ENCODE measurements around the gene ME2.

The ME2 gene

DNA sequence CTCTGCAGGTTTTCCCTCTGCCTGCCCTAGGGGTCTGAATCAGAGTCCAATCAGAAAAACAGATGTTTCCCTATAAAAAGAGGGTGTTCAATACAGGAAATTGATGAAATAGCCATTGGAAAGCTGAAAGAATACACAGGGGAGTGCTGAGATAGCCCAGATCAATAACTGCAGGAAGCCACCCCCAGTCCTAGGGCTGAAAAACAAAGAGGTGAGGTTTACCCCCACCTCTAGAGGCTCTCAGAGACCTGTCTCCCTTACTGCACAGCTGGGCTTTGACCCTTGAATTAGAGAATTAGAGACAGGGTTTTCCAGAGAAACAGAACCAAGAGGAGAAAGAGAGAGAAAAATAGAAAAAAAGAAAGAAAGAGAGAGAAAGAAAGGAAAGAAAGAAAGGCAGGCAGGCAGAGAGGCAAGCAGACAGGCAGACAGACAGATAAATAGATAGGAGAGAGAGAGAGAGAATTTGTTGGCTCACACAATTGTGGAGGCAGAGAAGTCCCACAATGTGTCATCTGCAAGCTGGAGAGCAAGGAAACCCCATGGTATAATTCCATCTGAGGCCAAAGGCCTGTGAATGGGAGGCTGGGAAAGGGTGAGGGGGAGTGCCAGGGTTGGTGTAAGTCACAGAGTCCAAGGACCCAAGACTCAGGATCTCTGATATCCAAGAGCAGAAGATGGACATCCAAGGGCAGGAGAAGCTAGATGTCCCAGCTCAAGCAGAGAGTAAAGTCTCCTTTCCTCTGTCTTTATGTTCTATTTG lies 18.9 kb upstream of the ME2 start:
- DNase-seq (ENCODE audit: insufficient read length, low spot score) (no peak), FAIRE-seq (no peak)
- TF ChIP-seq SPI1 (IDR thresholded peaks at IDR 0.05; ENCODE audit: low read depth, low read length) (no peak), POU2F2 (IDR thresholded peaks at IDR 0.05; ENCODE audit: low read depth, low read length) (no peak), POLR2AphosphoS5 (IDR thresholded peaks at IDR 0.05; ENCODE audit: low read depth, low read length) (no peak), POLR2A (IDR thresholded peaks at IDR 0.05; ENCODE audit: low read depth, low read length) (no peak), PAX5 (IDR thresholded peaks at IDR 0.05; ENCODE audit: insufficient read depth, low read length, severe bottlenecking) (no peak), TAF1 (IDR thresholded peaks at IDR 0.05; ENCODE audit: low read depth, low read length) (no peak)

DNA sequence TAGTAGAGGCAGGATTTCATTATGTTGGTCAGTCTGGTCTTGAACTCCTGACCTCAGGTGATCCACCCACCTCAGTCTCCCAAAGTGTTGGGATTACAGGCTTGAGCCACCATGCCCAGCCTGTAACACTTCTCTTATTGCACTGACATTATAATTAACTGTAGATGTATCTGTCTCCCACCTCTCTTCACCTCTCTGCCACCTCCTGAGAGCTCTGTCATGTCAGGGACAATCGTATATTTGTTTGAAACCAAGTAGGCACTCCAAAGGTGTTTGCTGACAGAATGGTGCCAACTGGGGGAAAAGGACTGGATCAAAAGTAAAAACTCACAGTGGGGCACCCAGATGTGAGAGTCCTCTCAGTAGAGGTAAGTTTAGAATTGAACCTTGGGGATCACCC lies 17.3 kb upstream of the ME2 start:
- DNase-seq (ENCODE audit: insufficient read length, low spot score) (no peak), FAIRE-seq (no peak)
- TF ChIP-seq PAX5 (IDR thresholded peaks at IDR 0.05; ENCODE audit: insufficient read depth, low read length, severe bottlenecking): no peak
- TF ChIP-seq POU2F2 (IDR thresholded peaks at IDR 0.05; ENCODE audit: low read depth, low read length): no peak
- TF ChIP-seq POLR2A (IDR thresholded peaks at IDR 0.05; ENCODE audit: low read depth, low read length): no peak
- TF ChIP-seq SPI1 (IDR thresholded peaks at IDR 0.05; ENCODE audit: low read depth, low read length): no peak
- no peak for TF ChIP-seq POLR2AphosphoS5 (IDR thresholded peaks at IDR 0.05; ENCODE audit: low read depth, low read length)
- TF ChIP-seq TAF1 (IDR thresholded peaks at IDR 0.05; ENCODE audit: low read depth, low read length): no peak

DNA sequence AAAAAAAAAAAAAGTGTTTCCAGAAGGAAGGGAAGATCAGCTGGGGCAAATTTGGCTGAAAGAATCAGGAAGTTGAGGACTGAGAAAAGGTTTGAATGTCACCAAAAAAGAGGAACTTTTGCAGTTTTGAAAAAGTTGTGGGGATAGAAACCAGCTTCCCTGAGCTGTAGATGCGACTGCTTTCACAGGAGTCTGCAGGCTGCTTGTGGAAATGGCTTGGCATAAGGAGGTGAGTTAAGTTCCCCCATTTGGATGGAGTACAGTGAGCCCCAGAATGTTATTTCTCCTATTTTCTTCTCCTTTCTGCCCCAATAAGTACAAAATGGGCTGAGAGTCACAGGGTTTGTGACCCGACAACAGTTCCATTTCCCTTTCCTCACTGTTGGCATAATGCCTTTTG lies 16.5 kb upstream of the ME2 start:
- no peak for TF ChIP-seq PAX5 (IDR thresholded peaks at IDR 0.05; ENCODE audit: insufficient read depth, low read length, severe bottlenecking)
- TF ChIP-seq TAF1 (IDR thresholded peaks at IDR 0.05; ENCODE audit: low read depth, low read length): no peak
- no peak for TF ChIP-seq POU2F2 (IDR thresholded peaks at IDR 0.05; ENCODE audit: low read depth, low read length)
- no peak for TF ChIP-seq POLR2AphosphoS5 (IDR thresholded peaks at IDR 0.05; ENCODE audit: low read depth, low read length)
- TF ChIP-seq SPI1 (IDR thresholded peaks at IDR 0.05; ENCODE audit: low read depth, low read length): no peak
- TF ChIP-seq POLR2A (IDR thresholded peaks at IDR 0.05; ENCODE audit: low read depth, low read length): no peak
- FAIRE-seq (peak; percentile 35), DNase-seq (ENCODE audit: insufficient read length, low spot score) (no peak)

DNA sequence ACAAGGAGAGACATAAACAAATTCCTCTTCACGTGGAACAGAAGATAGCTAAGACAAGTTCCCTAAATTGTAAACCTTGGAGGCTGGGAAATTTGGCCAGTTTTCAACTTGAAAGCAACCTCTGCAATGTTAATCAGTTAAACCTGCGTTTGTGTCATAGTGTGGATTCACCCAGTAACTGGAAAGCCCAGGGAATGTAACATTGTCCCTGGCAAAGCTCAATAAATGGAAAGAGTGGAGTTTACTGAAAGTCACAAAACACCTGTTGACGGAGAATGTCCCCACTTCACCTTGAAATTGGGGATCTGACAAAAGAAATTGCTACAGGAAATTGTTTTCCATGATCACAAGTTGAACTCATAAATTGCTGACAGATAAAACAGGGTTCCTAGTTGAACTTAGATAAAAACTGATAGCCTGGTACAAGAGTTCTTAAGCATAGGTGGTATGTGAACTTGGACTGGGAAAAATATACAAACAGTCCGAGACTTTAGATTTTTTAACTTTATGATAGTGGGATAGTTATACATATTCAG lies 15.0 kb upstream of the ME2 start:
- DNase-seq (ENCODE audit: insufficient read length, low spot score): no peak
- FAIRE-seq: no peak
- TF ChIP-seq POU2F2 (IDR thresholded peaks at IDR 0.05; ENCODE audit: low read depth, low read length) (no peak), POLR2AphosphoS5 (IDR thresholded peaks at IDR 0.05; ENCODE audit: low read depth, low read length) (no peak), SPI1 (IDR thresholded peaks at IDR 0.05; ENCODE audit: low read depth, low read length) (no peak), TAF1 (IDR thresholded peaks at IDR 0.05; ENCODE audit: low read depth, low read length) (no peak), PAX5 (IDR thresholded peaks at IDR 0.05; ENCODE audit: insufficient read depth, low read length, severe bottlenecking) (no peak), POLR2A (IDR thresholded peaks at IDR 0.05; ENCODE audit: low read depth, low read length) (no peak)

DNA sequence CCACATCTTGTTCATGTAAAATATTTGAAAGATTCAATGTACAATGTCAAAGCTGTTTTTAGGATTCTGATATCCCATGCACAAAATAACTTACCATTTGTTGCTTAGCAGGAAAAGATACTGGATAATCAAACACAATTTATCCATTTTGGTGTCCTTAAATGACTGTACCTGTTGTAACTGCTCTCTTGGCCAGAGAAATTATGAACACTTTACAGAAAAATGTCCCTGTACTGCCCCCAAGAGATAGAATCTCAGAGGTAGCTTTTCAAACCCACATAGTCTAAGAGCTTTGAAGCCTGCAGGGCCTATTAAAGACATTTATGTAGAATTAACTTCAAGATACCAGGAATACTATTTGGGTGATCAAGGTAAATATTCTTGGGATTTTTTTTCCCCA lies 12.2 kb upstream of the ME2 start:
- FAIRE-seq (peak; percentile 5), DNase-seq (ENCODE audit: insufficient read length, low spot score) (no peak)
- TF ChIP-seq PAX5 (IDR thresholded peaks at IDR 0.05; ENCODE audit: insufficient read depth, low read length, severe bottlenecking) (no peak), POU2F2 (IDR thresholded peaks at IDR 0.05; ENCODE audit: low read depth, low read length) (no peak), TAF1 (IDR thresholded peaks at IDR 0.05; ENCODE audit: low read depth, low read length) (no peak), POLR2A (IDR thresholded peaks at IDR 0.05; ENCODE audit: low read depth, low read length) (no peak), POLR2AphosphoS5 (IDR thresholded peaks at IDR 0.05; ENCODE audit: low read depth, low read length) (no peak), SPI1 (IDR thresholded peaks at IDR 0.05; ENCODE audit: low read depth, low read length) (no peak)

DNA sequence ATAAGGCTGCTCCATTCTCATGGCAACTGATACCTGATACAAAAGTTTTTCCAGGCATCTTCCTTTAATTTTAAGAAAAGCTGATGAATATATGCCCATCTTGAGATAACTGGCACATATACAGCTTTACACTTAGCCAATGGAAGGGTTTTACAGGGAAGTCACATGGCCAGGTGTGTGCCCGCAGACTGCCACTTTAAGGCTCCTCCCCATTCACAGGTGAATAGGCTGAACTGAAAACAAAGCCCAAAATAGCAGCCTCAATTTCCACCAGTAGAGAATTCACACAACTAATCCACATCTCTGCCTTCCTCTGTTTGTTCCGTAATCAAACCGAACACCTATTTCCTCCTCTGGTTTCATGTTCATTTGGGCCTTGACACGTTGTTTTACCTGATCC lies 9.8 kb upstream of the ME2 start:
- DNase-seq (ENCODE audit: insufficient read length, low spot score) (no peak), FAIRE-seq (no peak)
- TF ChIP-seq POLR2A (IDR thresholded peaks at IDR 0.05; ENCODE audit: low read depth, low read length) (no peak), POLR2AphosphoS5 (IDR thresholded peaks at IDR 0.05; ENCODE audit: low read depth, low read length) (no peak), POU2F2 (IDR thresholded peaks at IDR 0.05; ENCODE audit: low read depth, low read length) (no peak), TAF1 (IDR thresholded peaks at IDR 0.05; ENCODE audit: low read depth, low read length) (no peak), PAX5 (IDR thresholded peaks at IDR 0.05; ENCODE audit: insufficient read depth, low read length, severe bottlenecking) (no peak), SPI1 (IDR thresholded peaks at IDR 0.05; ENCODE audit: low read depth, low read length) (no peak)

DNA sequence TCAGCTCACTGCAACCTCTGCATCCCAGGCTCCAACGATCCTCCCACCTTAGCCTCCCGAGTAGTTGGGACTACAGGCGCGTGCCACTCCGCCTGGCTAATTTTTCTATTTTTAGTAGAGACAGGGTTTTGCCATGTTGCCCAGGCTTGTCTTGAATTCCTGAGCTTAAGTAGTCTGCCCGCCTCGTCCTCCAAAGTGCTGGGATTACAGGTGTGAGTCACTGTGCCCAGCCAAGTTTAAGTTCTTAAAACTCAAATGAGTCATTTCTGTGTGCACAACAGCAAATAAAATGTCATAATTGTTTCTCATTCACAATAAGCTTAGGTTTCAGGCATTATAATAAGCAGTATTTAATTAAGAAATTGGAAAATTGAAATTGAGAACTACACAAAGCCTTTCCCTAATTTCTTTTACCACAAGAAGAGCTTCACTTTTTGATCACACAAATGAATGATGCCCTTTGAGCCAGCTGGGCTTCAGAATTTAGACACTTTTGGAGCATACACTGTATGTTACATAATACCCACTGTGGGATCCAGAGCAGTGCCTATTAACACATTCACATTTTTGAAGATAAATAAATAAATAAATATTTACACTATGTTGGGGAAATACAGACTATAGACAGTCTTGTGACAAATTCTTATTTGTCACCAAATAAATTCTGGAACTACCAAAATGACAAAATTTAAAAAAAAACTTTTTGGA lies 8.6 kb upstream of the ME2 start:
- FAIRE-seq (no peak), DNase-seq (ENCODE audit: insufficient read length, low spot score) (no peak)
- TF ChIP-seq SPI1 (IDR thresholded peaks at IDR 0.05; ENCODE audit: low read depth, low read length) (no peak), PAX5 (IDR thresholded peaks at IDR 0.05; ENCODE audit: insufficient read depth, low read length, severe bottlenecking) (no peak), POU2F2 (IDR thresholded peaks at IDR 0.05; ENCODE audit: low read depth, low read length) (no peak), POLR2AphosphoS5 (IDR thresholded peaks at IDR 0.05; ENCODE audit: low read depth, low read length) (no peak), TAF1 (IDR thresholded peaks at IDR 0.05; ENCODE audit: low read depth, low read length) (no peak), POLR2A (IDR thresholded peaks at IDR 0.05; ENCODE audit: low read depth, low read length) (no peak)

- FAIRE-seq (no peak), DNase-seq (ENCODE audit: insufficient read length, low spot score) (no peak)
- no peak for TF ChIP-seq TAF1 (IDR thresholded peaks at IDR 0.05; ENCODE audit: low read depth, low read length)
- TF ChIP-seq POLR2A (IDR thresholded peaks at IDR 0.05; ENCODE audit: low read depth, low read length): no peak
- no peak for TF ChIP-seq POLR2AphosphoS5 (IDR thresholded peaks at IDR 0.05; ENCODE audit: low read depth, low read length)
- no peak for TF ChIP-seq POU2F2 (IDR thresholded peaks at IDR 0.05; ENCODE audit: low read depth, low read length)
- TF ChIP-seq PAX5 (IDR thresholded peaks at IDR 0.05; ENCODE audit: insufficient read depth, low read length, severe bottlenecking): no peak
- no peak for TF ChIP-seq SPI1 (IDR thresholded peaks at IDR 0.05; ENCODE audit: low read depth, low read length)
Observed at GRCh38 chr18:50871846-50872245, 7.1 kb upstream of the ME2 start.

DNA sequence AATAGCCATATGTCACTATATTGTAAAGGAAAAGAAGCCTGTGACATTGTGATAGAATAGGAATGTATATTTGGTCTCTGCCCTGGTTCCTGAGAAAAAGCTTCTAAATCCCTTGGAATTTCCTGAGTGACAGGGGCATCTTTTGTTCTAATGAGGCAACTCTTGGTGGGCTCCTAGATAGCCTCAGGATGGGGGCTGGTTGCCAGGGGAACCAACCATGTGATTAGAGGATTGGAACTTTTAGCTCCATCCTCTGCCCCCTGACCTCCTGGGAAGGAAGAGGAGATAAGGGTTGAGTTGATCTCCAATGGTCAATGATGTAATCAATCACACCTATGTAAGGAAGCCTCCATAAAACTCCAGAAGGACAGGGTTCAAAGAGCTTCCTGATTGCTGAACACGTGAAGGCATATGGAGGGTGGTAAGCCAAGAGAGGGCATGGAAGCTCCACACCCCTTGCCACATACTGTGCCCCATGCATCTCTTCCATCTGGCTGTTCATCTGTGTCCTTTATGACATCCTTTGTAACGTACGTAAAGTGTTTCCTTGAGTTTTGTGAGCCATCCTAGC lies 2.9 kb upstream of the ME2 start:
- peak; percentile 68 for FAIRE-seq

More for the DNA sequence above, 2.9 kb upstream of the ME2 start:
- DNase-seq (ENCODE audit: insufficient read length, low spot score): no peak
- TF ChIP-seq POU2F2 (IDR thresholded peaks at IDR 0.05; ENCODE audit: low read depth, low read length): no peak
- no peak for TF ChIP-seq SPI1 (IDR thresholded peaks at IDR 0.05; ENCODE audit: low read depth, low read length)
- TF ChIP-seq POLR2AphosphoS5 (IDR thresholded peaks at IDR 0.05; ENCODE audit: low read depth, low read length): no peak
- no peak for TF ChIP-seq POLR2A (IDR thresholded peaks at IDR 0.05; ENCODE audit: low read depth, low read length)
- TF ChIP-seq TAF1 (IDR thresholded peaks at IDR 0.05; ENCODE audit: low read depth, low read length): no peak
- no peak for TF ChIP-seq PAX5 (IDR thresholded peaks at IDR 0.05; ENCODE audit: insufficient read depth, low read length, severe bottlenecking)

All from GM12891 (cell line).